GM21619 (cell line): ENCODE measurements around the gene ARSJ.

ENCODE experiments used
- ATAC-seq: cut with Tn5 transposase; IDR thresholded peaks from one replicate; pipeline ENCODE4 v1.9.1; 2021; ENCODE audit not compliant: unreplicated experiment

The ARSJ gene

GRCh38 chr4:113905301-113905700 is 74.1 kb downstream of the ARSJ start:
- no peak for ATAC-seq

DNA sequence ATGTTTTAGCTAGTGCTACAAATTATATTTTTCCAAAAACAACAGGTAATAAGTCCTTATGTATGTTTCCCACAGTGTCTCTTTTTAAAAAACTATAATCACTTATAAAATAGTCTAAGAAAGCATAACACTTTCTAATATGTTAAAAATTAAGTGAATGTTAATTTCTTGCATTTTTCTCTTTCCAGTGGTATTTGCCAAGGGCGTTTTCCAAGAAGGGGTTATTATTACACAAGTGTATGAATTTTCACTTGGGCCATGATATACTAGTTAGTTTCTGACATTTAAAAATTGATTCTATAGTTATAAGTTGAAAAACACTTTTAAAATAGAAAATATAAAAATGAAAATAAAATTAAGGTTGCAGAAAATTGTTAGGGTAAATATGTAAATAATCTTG is 74.6 kb downstream of the ARSJ start:
- ATAC-seq, result no peak

GRCh38 chr4:113901994-113902787 is 77.3 kb downstream of the ARSJ start:
- no peak for ATAC-seq

- peak; percentile 95 for ATAC-seq
Measured at GRCh38 chr4:113899271-113900070, 80.0 kb downstream of the ARSJ start.

- no peak for ATAC-seq
Measured at GRCh38 chr4:113893546-113893945, 85.9 kb downstream of the ARSJ start.

DNA sequence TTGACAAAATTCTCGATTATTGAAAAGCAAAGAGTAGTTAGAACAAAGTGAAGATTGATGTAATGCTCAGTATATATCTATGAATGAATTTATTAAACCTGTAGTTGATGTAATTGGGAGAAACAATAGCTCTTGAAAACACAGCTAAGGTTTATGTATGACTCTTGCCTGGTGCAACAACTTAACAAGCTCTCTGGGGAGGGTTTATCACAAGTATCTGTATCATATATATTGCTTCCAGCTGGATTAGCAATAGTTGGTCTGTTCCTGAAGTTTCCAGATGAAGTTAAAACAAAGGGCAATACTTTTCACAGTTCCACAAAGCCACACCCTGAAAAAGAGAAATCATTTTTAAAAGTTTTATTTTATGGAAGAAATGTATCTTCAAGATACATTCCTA is 91.4 kb downstream of the ARSJ start:
- ATAC-seq, result no peak

GRCh38 chr4:113885291-113885690 is 94.2 kb downstream of the ARSJ start:
- no peak for ATAC-seq

GRCh38 chr4:113884655-113885054 is 94.8 kb downstream of the ARSJ start:
- no peak for ATAC-seq

DNA sequence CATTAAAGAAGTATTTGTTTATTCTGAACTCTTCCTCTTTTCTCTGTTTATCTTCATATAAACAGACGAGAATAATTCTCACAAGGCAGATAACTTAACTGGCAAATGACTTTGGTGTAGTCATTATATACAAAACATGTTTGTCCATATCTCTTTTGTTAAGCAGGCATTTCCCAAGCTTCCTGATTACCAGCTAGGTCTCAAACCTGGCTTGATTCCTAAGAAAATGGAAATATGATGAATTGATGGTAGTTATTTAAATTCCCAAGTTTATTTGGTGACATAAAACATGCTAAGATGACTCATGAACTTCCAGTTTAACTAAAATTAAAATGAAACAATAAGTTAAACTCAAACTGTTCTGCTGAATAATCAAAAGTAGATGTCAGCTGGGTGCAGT is 96.8 kb downstream of the ARSJ start:
- no peak for ATAC-seq

DNA sequence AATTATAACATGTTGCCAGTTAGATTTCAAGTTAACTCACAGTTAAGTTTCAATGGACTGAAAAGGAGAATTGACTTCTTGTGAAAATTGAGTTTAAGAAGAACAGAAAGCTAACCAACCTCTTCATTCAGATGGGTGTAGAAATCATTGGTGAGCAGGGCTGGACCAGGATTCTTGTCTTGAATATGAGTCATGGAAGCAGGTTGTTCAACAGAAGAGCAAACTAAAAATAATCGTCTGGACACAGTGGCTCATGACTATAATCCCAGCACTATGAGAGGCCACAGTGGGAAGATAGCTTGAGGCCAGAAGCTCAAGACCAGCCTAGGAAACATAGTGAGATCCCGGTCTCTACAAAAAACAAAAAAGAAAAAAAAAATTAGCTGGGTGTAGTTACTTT is 98.2 kb downstream of the ARSJ start:
- no peak for ATAC-seq

GRCh38 chr4:113880240-113881028 is 99.0 kb downstream of the ARSJ start:
- no peak for ATAC-seq

- ATAC-seq, result no peak
Measured at GRCh38 chr4:113878668-113879067, 100.8 kb downstream of the ARSJ start.

- no peak for ATAC-seq
Measured at GRCh38 chr4:113874480-113874879, 105.0 kb downstream of the ARSJ start.

DNA sequence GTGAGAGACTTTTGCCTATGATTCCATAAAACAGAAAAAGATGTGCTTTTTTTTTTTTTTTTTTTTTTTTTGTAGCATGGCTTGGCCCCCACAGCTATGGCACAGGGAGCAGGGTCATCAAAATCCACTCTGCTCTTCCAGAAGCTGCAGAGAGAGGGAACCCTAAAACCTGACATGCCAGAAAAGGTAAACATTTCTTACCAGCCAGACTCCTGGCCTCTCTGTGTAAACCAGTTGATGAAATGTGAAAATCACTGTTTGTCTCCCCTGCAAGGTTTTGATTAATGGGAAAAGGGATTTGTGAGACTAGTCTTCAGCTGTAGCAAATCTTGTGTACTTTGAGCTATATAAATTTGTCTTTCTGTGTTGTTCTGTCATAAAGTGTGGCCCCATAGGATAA is 105.9 kb downstream of the ARSJ start:
- no peak for ATAC-seq

- ATAC-seq, result no peak
Measured at GRCh38 chr4:113872426-113873260, 106.8 kb downstream of the ARSJ start.

DNA sequence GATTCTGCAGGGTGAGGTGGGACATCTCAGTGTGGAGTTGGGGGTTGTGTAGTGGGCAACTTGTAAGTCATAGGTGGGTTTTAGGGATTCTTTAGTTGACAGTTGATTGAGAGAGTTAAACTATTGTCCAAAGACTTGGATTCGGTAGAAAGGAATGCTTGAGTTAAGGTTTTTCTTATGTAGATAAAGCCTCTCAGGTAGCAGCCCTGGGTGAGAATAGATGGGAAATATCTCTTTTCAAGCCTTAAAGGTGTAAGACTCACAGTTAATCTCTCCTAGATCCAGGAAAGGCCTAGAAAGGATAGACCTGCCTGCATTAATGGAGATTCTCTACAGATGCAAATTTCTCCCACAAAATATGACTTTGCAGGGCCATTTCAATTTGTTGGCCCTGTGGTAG is 108.4 kb downstream of the ARSJ start:
- no peak for ATAC-seq

DNA sequence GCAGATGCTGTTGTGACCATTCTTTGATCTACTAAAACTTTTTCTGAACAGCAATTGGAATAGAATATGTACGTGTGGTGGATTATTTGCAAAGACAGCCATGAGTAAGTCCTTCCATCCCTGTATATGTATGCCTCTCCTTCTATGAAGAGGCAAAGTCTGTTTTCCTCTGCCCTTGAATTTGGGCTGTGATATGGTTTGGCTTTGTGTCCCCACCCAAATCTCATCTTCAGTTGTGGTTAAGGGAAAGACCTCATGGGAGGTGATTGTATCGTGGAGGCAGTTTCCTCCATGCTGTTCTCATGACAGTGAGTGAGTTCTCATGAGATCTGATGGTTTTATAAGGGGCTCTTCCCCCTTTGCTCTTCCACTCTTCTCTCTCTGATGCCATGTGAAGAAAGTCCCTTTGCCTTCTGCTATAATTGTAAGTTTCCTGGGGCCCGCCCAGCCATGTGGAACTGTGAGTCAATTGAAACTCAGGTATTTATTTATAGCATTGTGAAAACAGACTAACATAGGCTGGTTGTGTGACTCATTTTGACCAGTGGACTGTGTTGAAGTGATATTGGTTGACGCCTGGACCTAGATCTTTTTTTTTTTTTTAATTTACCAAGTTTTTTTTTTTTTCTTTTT is 109.6 kb downstream of the ARSJ start:
- ATAC-seq, result peak; percentile 93

DNA sequence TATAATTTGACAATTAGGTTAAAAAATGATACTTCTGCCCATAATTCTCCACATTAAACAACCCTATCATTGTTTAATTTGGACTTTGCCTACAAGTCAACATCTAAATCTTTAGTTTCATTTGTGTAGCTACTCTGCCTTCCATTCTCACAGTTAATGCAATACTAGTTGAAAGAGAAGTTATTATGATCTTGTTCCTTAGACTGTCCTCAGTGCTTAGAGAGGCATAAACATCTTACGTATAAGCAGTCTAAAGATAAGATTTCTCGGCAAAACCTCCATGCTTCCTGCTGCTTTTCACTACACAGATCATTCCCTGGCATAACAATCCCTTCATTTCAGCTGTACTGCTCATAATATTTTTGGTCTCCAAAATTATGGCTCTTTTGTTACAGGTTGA is 112.8 kb downstream of the ARSJ start:
- no peak for ATAC-seq

DNA sequence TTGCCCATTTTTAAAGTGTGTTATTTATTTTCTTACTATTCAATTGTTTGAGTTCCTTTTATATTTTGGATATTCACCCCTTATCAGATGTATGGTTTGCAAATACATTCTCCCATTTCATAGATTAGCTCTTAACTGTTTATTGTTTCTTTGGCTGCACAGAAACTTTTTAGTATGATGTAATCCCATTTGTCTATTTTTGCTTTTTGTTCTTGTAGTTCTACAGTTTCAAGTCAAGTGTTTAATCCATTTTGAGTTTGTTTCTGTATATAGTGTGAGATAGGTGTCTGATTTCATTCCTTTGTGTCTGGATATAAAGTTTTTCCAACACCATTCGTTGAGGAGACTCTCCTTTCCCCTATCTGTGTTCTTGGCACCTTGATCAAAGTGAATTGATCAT is 120.5 kb downstream of the ARSJ start:
- no peak for ATAC-seq

DNA sequence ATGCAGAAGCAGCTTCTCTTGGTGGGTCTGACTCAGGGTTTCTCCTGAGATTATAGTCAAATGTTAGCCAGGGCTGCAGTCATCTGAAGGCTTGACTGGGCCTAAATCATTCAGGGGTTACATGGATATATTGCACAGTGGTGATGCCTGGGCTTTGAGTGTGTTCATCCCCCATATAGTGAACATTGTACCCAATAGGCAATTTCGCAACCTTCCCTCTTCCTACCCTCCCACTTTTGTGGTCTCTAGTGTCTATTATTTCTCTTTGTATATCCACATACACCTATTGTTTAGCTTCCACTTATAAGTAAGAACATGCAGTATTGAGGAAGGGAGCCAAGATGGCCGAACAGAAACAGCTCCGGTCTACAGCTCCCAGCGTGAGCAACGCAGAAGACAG is 127.6 kb downstream of the ARSJ start:
- ATAC-seq, result no peak
